ENCODE results near the gene CEP85L. TPM values are rescaled to one million over a fixed set of nuclear protein-coding genes. Genes with fewer than 3 reads are reported as not detected.

The CEP85L gene
- total and polyA plus RNA-seq, 10 of the 15 experiments (the other 5 are each of a cell fraction or from before 2014, with no cell fraction given): 1.8 to 10.9 (median 7.1) TPM

DNA sequence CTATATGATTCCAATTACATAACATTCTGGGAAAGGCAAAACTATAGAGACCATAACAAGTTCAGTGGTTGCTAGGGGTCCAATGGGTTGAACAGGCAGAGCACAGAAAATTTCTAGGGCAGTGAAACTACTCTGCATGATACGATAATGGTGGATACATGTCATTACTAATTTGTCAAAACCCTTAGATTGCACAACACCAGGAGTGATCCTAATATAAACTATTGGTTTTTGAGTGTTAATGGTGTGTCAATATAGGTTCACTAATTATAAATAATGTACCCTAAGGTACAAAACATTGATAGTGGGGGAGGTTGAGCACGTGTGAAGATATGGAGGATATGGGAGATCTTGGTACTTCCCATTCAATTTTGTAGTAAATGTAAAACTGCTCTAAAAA is 145.7 kb downstream of the CEP85L start:
- no peak overlapping the region for H2AFZ ChIP-seq (ENCODE audit: control insufficient read depth, low read depth, low read length)
- H4K20me1 ChIP-seq (ENCODE audit: control insufficient read depth, insufficient read depth): no peaks in the 10 kb centered on the region
- H3K27ac ChIP-seq (ENCODE audit: control insufficient read depth, insufficient read depth): no peak overlapping the region
- 100% methylated on average over 2 of the region's 2 CpGs for whole genome bisulfite sequencing (ENCODE audit: insufficient coverage, insufficient replicate concordance, low lambda C conversion rate, missing lambda C conversion rate)
- no peaks in the 10 kb centered on the region for H3K27me3 ChIP-seq (replicated peaks in 1 of 2; ENCODE audit: control insufficient read depth in 2 of 2, insufficient read depth in 2 of 2, low read length in 1 of 2)
- no peaks in the 10 kb centered on the region for H3K4me1 ChIP-seq (ENCODE audit: control insufficient read depth, insufficient read depth, low read length)
- H3K9ac ChIP-seq (ENCODE audit: control insufficient read depth, insufficient read depth, low read length): no peak overlapping the region
- ATAC-seq: no peak
- BruUV-seq (replicated peaks): no TSS peak
- in situ Hi-C loops (cut with MboI): no loop called here
- ChIA-PET CTCF (no interaction called here), POLR2A (no interaction called here), RAD21 (ENCODE audit: unreplicated experiment) (no interaction called here), SMC1A (ENCODE audit: uncharacterized antibody, unreplicated experiment) (no interaction called here)
- FAIRE-seq: no peak
- H3K36me3 ChIP-seq (ENCODE audit: control insufficient read depth in 2 of 2, insufficient read depth in 2 of 2, low read length in 1 of 2): no peaks in the 10 kb centered on the region
- DNase-seq (ENCODE audit: low read depth, low spot score): no peak
- intact Hi-C loops (cut with micrococcal nuclease; ENCODE audit: unreplicated experiment): no loop called here
- TF ChIP-seq IKZF1 (conservative IDR thresholded peaks at IDR 0.05): no peak
- no peak for TF ChIP-seq SMAD5 (IDR thresholded peaks at IDR 0.05; ENCODE audit: low read depth)
- TF ChIP-seq TCF12 (IDR thresholded peaks at IDR 0.05; ENCODE audit: low read depth, low read length): no peak
- no peak for TF ChIP-seq RELA (IDR thresholded peaks at IDR 0.05; ENCODE audit: borderline replicate concordance, partially characterized antibody)
- TF ChIP-seq, protein P1, sequence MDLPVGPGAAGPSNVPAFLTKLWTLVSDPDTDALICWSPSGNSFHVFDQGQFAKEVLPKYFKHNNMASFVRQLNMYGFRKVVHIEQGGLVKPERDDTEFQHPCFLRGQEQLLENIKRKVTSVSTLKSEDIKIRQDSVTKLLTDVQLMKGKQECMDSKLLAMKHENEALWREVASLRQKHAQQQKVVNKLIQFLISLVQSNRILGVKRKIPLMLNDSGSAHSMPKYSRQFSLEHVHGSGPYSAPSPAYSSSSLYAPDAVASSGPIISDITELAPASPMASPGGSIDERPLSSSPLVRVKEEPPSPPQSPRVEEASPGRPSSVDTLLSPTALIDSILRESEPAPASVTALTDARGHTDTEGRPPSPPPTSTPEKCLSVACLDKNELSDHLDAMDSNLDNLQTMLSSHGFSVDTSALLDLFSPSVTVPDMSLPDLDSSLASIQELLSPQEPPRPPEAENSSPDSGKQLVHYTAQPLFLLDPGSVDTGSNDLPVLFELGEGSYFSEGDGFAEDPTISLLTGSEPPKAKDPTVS (IDR thresholded peaks at IDR 0.05; ENCODE audit: low read depth, low read length): no peak
- TF ChIP-seq, protein P2, sequence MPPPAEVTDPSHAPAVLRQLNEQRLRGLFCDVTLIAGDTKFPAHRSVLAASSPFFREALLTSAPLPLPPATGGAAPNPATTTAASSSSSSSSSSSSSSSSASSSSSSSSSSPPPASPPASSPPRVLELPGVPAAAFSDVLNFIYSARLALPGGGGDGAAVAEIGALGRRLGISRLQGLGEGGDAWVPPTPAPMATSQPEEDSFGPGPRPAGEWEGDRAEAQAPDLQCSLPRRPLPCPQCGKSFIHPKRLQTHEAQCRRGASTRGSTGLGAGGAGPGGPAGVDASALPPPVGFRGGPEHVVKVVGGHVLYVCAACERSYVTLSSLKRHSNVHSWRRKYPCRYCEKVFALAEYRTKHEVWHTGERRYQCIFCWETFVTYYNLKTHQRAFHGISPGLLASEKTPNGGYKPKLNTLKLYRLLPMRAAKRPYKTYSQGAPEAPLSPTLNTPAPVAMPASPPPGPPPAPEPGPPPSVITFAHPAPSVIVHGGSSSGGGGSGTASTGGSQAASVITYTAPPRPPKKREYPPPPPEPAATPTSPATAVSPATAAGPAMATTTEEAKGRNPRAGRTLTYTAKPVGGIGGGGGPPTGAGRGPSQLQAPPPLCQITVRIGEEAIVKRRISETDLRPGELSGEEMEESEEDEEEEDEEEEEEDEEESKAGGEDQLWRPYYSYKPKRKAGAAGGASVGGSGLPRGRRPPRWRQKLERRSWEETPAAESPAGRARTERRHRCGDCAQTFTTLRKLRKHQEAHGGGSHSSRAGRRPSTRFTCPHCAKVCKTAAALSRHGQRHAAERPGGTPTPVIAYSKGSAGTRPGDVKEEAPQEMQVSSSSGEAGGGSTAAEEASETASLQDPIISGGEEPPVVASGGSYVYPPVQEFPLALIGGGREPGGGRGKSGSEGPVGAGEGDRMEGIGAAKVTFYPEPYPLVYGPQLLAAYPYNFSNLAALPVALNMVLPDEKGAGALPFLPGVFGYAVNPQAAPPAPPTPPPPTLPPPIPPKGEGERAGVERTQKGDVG (CRISPR knock-in tag; IDR thresholded peaks at IDR 0.05): no peak
- no peak for TF ChIP-seq BRCA1 (IDR thresholded peaks at IDR 0.05; ENCODE audit: low read depth, low read length)
- TF ChIP-seq MYC (IDR thresholded peaks at IDR 0.05; ENCODE audit: insufficient read depth, insufficient read length, insufficient replicate concordance, low read length, severe bottlenecking): no peak
- H3K4me2 ChIP-seq (ENCODE audit: control insufficient read depth, insufficient read depth): no peak overlapping the region
- H3K79me2 ChIP-seq (ENCODE audit: control insufficient read depth, insufficient read depth, low read length): no peaks in the 10 kb centered on the region
- no peaks in the 10 kb centered on the region for H3K9me3 ChIP-seq (replicated peaks; ENCODE audit: control insufficient read depth, insufficient read depth, low read length)
- H3K4me3 ChIP-seq: no peak overlapping the region

Data from GM12878 (cell line).